ENCODE results near the gene GAK. TPM values are rescaled to one million over a fixed set of nuclear protein-coding genes. Genes with fewer than 3 reads are reported as not detected.

GAK gene
- total RNA-seq, 2 experiments from 2014 or later = 97.8 to 102 TPM

DNA sequence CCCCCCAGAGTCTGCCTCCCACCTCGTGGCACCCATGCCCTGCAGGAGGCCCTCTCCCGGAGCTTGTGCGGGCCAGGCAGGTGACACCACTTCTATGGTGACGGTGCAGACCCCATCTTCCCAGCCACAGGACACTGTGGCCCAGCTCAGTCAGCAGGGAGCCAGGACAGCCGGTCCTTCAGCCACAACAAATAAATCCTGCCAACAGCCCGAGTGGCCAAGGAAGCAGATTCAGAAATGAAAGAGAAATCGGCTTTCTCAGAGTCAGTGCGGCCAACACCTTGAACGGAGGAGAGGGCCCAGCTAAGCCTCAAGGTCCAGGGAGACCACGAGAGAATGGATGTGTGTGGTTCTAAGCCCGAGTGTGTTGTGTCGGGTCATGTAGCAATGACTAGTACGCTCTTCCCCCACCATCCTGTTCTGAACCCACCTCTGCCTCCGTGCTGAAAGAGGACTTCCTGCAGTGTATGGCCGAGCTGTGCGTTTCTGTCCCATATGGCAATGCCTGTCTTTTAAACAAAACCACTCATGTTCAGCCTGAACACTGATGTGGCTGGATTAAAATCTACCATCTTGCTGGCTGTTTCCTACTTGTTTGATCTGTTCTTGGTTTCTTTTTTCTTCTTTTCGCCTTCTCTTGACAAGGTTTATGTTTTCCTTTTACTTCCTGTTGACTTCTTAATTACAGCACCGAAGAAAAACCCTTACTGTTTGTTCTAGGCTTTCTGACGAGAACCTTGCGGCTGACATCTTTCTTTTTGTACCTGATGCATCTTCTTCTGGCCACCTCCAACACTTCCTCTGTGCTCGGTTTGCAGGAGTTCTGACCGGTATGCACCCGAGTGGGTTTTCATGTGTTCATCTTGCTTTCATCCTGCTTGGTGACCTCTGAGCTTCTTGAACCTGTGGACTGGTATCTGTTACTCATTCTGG lies 53.1 kb downstream of the GAK start:
- intact Hi-C loops (cut with micrococcal nuclease) = loop anchor here (2.0 kb wide), 1 partner anchor 52 kb away; no protein-coding TSS in a partner anchor
- H3K4me1 Mint-ChIP-seq (ENCODE audit: low read depth) = peaks cover 26% of the 10 kb centered on the region

GRCh38 chr4:877502-877901 lies 54.6 kb downstream of the GAK start:
- no peaks in the 10 kb centered on the region for H3K9me3 Mint-ChIP-seq
- peaks cover 41% of the 10 kb centered on the region for H3K36me3 Mint-ChIP-seq (ENCODE audit: low read depth)
- no peak for ATAC-seq
- ChIA-PET POLR2A (interaction anchor here (3.7 kb wide), 1 partner anchor 54 kb away, joined by 25 read pairs; the partner anchor contains the start of genes GAK and TMEM175), CTCF (no interaction called here)
- no peak for TF ChIP-seq CTCF (IDR thresholded peaks at IDR 0.05)
- H3K27me3 Mint-ChIP-seq = no peaks in the 10 kb centered on the region
- intact Hi-C loops (cut with micrococcal nuclease) = no loop called here
- H3K4me3 Mint-ChIP-seq = no peak overlapping the region
- peaks cover 26% of the 10 kb centered on the region for H3K4me1 Mint-ChIP-seq (ENCODE audit: low read depth)
- no peak for DNase-seq
- peak overlapping the region; percentile 43 for H3K27ac Mint-ChIP-seq

More for the DNA sequence above, 53.1 kb downstream of the GAK start:
- DNase-seq (peak; percentile 65), ATAC-seq (peak; percentile 72)
- ChIA-PET CTCF (interaction anchor here (0.9 to 1.8 kb wide), 4 partner anchors 108 to 276 kb away, joined by 3 to 5 read pairs (median 4); partner anchors contain the start of gene IDUA), POLR2A (interaction anchor here (0.6 to 3.7 kb wide), 13 partner anchors 13 to 270 kb away, joined by 3 to 25 read pairs (median 3); partner anchors contain the start of genes GAK and TMEM175)
- peaks cover 34% of the 10 kb centered on the region for H3K36me3 Mint-ChIP-seq (ENCODE audit: low read depth)
- no peaks in the 10 kb centered on the region for H3K9me3 Mint-ChIP-seq
- H3K27ac Mint-ChIP-seq = peak overlapping the region; percentile 99
- no peaks in the 10 kb centered on the region for H3K27me3 Mint-ChIP-seq
- peak overlapping the region; percentile 69 for H3K4me3 Mint-ChIP-seq
- no peak for TF ChIP-seq CTCF (IDR thresholded peaks at IDR 0.05)

DNA sequence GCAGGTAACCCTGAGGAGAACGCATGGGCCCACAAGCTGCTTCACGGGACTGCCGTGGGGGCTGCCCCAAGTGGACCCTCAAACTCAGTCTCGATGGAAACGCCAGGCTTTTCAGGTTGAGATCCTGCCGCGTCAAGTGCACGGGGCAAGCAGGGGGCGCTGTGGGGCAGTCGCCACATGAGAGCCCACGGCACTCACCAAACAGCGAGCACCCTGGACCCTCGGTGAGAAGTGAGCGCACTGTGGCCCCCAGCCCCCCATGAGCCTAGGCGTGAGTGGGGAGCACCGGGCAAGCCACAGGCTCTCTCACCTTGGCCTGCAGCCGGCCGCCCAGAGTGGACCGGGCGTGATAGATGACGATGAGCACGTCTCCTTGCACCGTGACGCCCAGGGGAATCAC lies 55.3 kb downstream of the GAK start:
- ATAC-seq = no peak
- TF ChIP-seq CTCF (IDR thresholded peaks at IDR 0.05) = no peak
- no peak overlapping the region for H3K4me3 Mint-ChIP-seq
- peak; percentile 18 for DNase-seq
- ChIA-PET POLR2A (no interaction called here), CTCF (no interaction called here)
- H3K27ac Mint-ChIP-seq = peak overlapping the region; percentile 43
- no peaks in the 10 kb centered on the region for H3K9me3 Mint-ChIP-seq
- H3K36me3 Mint-ChIP-seq (ENCODE audit: low read depth) = peaks cover 39% of the 10 kb centered on the region
- intact Hi-C loops (cut with micrococcal nuclease) = no loop called here
- H3K4me1 Mint-ChIP-seq (ENCODE audit: low read depth) = peaks cover 26% of the 10 kb centered on the region
- H3K27me3 Mint-ChIP-seq = no peaks in the 10 kb centered on the region

- no peak for ATAC-seq
- Mint-ChIP-seq H3K9me3 (no peaks in the 10 kb centered on the region), H3K36me3 (ENCODE audit: low read depth) (peaks cover 40% of the 10 kb centered on the region), H3K4me3 (no peak overlapping the region), H3K27me3 (no peaks in the 10 kb centered on the region), H3K4me1 (ENCODE audit: low read depth) (peaks cover 26% of the 10 kb centered on the region), H3K27ac (no peak overlapping the region)
- intact Hi-C loops (cut with micrococcal nuclease) = no loop called here
- DNase-seq = no peak
- POLR2A ChIA-PET = no interaction called here
- CTCF ChIA-PET = no interaction called here
- no peak for TF ChIP-seq CTCF (IDR thresholded peaks at IDR 0.05)
Measured at GRCh38 chr4:875818-876423, 56.2 kb downstream of the GAK start.
